Muscle layer of colon (tissue), 2 donors: ENCODE data around the gene PREX1.
"Not testable (repeated sequence)": the region's sequence is repeated elsewhere in the genome, so short reads cannot be mapped to it uniquely, and the experiment has no call there.

Experiments
- H3K27ac ChIP-seq: one replicate; pipeline ENCODE4 v1.7.0; 2013; ENCODE audit warnings: low read depth, mild to moderate bottlenecking, low read length, moderate library complexity
- H3K27me3 ChIP-seq, 2 donors: one replicate each; pipeline ENCODE4 v1.7.0; 2013; ENCODE audit warnings: low read length in 2 of 2, mild to moderate bottlenecking in 2 of 2; ENCODE audit not compliant: insufficient read depth in 2 of 2, control insufficient read depth in 1 of 2
- H3K36me3 ChIP-seq: one replicate; pipeline ENCODE4 v1.7.0; 2013; ENCODE audit warnings: mild to moderate bottlenecking, low read length; ENCODE audit not compliant: insufficient read depth
- H3K4me1 ChIP-seq: one replicate; pipeline ENCODE4 v1.7.0; 2013; ENCODE audit warnings: mild to moderate bottlenecking, low read length; ENCODE audit not compliant: insufficient read depth
- H3K4me3 ChIP-seq, 2 donors: one replicate each; pipeline ENCODE4 v1.7.0; 2013; ENCODE audit warnings: low read length in 2 of 2, low read depth in 1 of 2, mild to moderate bottlenecking in 1 of 2, moderate library complexity in 1 of 2
- H3K9ac ChIP-seq: one replicate; pipeline ENCODE4 v1.7.0; 2013; ENCODE audit warnings: low read length
- H3K9me3 ChIP-seq: one replicate; pipeline ENCODE4 v1.7.0; 2013; ENCODE audit warnings: mild to moderate bottlenecking, low read length
- donor health status: abdominal sarcoma.
- donor health status: Adenocarcinoma of cecum.

Gene PREX1

DNA sequence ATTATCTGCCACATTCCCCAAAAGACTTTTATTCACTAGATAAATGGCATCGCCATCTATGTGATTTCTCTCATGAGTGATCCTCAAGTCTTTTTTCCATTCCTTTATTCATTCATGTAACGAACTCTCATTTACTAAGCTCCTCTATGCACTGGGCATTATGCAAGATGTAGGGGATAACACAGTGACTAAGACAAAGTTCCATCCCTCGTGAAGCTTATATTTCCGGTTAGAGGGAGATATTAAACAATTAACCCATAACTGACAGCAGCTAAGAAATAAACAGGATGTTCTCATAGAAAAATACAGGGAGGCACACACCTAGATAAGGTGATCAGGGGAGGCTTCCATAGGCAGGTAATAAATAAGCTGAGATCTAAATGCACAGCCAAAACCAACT lies 17.2 kb upstream of the PREX1 start:
- Histone ChIP-seq H3K4me1 (no peaks in the 10 kb centered on the region), H3K36me3 (no peaks in the 10 kb centered on the region), H3K27me3 (peaks cover 0 to 3% of the 10 kb centered on the region in 2 donors), H3K9ac (no peak overlapping the region), H3K4me3 (no peak overlapping the region), H3K9me3 (no peaks in the 10 kb centered on the region), H3K27ac (no peak overlapping the region)

DNA sequence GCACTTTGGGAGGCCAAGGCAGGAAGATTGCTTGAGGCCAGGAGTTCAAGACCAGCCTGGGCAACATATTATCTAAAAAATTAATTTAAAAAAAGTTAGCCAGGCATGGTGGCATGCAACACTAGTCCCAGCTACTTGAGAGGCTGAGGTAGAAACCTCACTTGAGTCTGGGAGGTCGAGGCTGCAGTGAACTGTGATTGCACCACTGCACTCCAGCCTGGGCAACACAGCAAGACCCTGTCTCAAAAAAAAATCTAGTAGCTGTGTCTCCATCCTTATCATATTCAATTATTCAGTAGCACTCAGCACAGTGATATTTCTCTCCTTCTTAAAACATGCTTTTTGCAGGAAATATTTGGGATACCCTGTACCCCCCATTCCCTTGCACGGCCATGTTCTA lies 16.1 kb upstream of the PREX1 start:
- H3K9ac ChIP-seq, H3K27ac ChIP-seq, H3K9me3 ChIP-seq, H3K4me1 ChIP-seq, H3K4me3 ChIP-seq, H3K27me3 ChIP-seq, H3K36me3 ChIP-seq: not testable (repeated sequence)

DNA sequence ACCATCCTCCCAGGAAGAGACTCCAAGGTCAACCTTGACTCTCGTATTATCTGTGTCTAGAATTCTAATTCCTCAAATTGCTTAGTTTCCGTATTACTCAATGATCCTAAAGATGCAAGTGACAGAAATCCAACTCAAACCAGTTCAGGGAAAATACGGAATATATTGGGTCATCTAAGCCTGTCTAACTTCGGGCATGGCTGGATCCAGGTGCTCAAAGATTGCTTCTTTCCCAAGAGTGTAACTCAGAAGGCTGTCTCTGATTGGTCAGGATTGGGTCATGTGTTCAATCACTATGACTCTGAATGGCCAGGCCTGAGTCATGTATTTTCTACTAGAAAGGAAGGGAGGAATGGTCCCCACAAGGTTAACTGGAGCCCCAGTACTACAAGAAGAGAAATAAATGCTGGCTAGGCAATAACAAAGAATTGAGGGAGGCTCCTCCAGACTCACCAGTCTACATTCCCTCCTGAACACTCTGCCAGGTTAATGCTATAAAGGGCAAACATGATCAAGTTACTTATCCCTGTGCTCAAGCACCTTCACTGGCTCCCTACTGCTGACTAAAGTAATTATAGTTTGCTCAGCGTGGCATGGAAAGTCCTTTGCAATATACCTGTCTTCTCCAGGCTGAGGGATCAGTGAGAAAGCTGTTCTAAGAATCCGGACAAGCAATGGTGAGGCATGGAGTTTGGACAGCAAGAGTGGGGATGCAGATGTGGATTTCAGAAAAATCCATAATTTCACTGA lies 15.4 kb upstream of the PREX1 start:
- Histone ChIP-seq H3K36me3 (no peaks in the 10 kb centered on the region), H3K4me3 (no peak overlapping the region), H3K4me1 (no peaks in the 10 kb centered on the region), H3K9me3 (no peaks in the 10 kb centered on the region), H3K9ac (no peak overlapping the region), H3K27ac (no peak overlapping the region), H3K27me3 (no peaks in the 10 kb centered on the region)

DNA sequence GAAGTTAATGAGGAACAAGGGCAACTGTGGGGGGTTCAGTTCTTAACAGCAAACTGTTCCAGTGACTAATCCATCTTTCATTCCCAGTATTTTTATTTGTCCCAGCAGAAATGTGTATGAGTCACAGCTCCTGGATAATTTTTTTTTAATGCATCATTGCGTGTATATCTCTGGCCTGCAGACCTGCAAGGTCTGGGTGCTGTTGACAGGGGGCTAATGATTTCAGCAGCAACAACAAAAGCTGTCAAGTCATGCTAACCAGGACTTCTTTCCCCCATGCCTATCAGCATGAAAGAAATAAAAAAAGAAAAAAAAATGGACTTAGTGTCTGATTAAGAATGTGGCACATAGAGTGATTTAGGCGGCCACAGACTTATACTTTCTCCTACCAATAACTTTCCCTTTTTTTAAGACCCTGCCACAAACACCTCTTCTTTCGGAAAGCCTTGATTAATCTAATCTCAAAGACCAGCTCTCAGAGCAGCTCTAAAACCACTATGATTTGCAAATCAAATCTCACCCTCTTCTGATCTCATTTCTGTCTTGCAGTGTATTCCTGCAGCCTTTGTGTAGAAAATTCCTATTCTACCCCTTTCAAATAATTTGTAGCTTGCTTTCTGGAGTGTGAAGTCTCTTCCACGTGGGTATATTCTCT lies 14.2 kb upstream of the PREX1 start:
- no peak overlapping the region for H3K9ac ChIP-seq
- H3K4me1 ChIP-seq = no peaks in the 10 kb centered on the region
- H3K4me3 ChIP-seq = no peak overlapping the region
- no peak overlapping the region for H3K27ac ChIP-seq
- H3K36me3 ChIP-seq = no peaks in the 10 kb centered on the region
- H3K27me3 ChIP-seq = no peaks in the 10 kb centered on the region
- H3K9me3 ChIP-seq = no peaks in the 10 kb centered on the region

DNA sequence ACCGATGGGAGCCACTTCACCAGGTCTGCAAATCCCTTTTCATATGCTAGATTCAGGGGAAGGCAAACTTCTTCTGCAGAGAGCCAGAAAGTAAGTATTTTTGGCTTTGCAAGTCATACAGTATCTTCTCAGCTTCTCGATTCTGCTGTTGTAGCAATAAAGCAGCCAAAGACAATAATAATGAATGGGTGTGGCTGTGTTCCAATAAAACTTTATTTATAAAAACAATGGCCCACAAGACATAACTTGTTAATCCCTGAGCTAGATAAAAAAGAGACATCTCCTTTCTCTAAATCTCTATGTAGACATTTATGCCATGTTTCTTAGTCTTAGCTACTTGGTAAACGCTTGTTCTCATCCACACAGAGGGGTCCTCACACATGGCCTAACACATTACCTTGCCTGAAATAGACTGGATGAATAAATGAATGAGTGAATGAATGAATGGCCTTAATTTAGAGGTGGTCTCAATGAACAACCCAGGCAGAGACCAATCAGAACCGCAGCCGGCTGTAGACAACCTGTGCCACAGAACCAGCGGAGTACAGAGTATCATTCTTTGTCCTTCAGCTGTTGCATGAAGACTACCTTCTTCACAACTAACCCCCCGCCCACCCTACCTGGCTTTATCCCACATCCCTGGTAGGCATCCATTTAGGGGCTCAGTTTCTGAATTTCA lies 13.5 kb upstream of the PREX1 start:
- Histone ChIP-seq H3K4me3 (no peak overlapping the region), H3K9me3 (no peaks in the 10 kb centered on the region), H3K36me3 (no peaks in the 10 kb centered on the region), H3K4me1 (no peaks in the 10 kb centered on the region), H3K27ac (no peak overlapping the region), H3K27me3 (no peaks in the 10 kb centered on the region), H3K9ac (no peak overlapping the region)

DNA sequence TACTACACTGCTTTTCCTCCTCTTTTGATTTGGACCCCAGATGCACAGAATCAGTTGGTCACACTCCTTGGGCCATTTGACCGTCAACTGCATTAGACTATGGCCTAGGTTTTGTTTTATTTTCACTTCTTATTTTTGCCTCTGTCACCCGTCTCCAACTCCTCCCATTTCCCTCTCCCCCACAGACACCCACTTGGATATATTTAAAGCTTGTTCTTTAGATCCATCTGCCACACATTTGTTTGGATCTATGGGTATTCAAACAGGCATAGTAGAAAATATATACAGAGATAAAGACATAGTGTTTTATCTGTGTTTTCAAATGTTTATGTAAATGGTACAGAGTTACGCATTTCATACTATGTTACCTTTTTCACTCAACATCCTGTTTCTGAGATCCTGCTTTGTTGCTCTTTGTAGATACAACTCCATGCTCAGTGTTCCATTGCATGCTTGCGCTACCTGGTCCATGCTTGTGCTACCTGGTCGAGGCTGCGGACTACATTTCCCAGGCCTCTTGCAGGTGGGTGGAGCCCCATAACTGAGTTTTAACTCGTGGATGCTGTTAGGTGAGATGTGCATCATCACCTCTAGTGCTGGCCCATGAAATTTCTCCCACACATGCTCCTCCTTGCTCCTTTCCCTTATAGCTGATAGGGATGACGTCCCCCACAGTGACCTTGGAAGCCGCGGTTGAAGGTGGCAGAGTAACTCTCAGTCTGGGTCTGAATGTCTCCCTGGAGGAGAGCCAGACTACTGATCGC lies 11.5 kb upstream of the PREX1 start:
- H3K27ac ChIP-seq = no peak overlapping the region
- no peaks in the 10 kb centered on the region for H3K36me3 ChIP-seq
- H3K27me3 ChIP-seq = no peaks in the 10 kb centered on the region
- H3K4me3 ChIP-seq = no peak overlapping the region
- no peaks in the 10 kb centered on the region for H3K9me3 ChIP-seq
- no peaks in the 10 kb centered on the region for H3K4me1 ChIP-seq
- no peak overlapping the region for H3K9ac ChIP-seq

DNA sequence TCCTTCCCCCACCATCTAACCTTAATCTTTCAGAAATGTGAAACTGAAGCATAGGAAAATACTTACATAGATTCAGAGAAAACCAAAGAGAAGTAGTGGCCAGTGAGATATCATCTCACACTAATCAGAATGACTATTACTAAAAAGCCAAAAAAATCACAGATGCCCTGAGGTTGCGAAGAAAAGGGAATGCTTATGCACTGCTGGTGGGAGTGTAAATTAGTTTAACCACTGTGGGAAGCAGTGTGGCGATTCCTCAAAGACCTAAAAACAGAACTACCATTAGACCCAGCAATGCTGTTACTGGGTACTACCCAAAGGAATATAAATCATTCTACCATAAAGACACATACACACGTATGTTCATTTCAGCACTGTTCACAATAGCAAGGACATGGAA lies 9.2 kb upstream of the PREX1 start:
- H3K9me3 ChIP-seq = no peaks in the 10 kb centered on the region
- no peak overlapping the region for H3K4me3 ChIP-seq
- H3K9ac ChIP-seq = no peak overlapping the region
- peaks cover 7% of the 10 kb centered on the region for H3K4me1 ChIP-seq
- H3K36me3 ChIP-seq = no peaks in the 10 kb centered on the region
- H3K27ac ChIP-seq = no peak overlapping the region
- H3K27me3 ChIP-seq = no peaks in the 10 kb centered on the region

DNA sequence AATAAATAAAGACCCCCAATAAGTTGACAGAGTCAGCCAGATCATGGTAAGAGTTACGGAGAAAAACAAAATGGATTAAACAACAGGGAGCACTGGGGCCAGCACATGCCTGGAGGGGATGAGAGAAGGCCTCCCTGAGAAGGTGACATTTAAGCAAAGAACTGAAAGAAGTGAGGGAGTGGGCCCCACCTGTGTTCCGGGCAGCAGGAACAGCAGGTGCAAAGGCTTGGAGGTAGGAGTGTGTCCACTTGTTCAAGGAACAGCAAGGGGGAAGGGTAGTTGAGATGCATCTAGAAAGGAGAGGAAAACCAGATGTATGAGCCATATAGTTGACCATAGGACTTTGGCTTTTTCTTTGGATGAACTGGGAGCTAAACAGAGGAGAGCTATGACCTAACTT lies 7.6 kb upstream of the PREX1 start:
- Histone ChIP-seq H3K27me3 (no peaks in the 10 kb centered on the region), H3K4me3 (no peak overlapping the region), H3K9me3 (no peaks in the 10 kb centered on the region), H3K36me3 (no peaks in the 10 kb centered on the region), H3K9ac (no peak overlapping the region), H3K4me1 (peaks cover 15% of the 10 kb centered on the region), H3K27ac (no peak overlapping the region)

DNA sequence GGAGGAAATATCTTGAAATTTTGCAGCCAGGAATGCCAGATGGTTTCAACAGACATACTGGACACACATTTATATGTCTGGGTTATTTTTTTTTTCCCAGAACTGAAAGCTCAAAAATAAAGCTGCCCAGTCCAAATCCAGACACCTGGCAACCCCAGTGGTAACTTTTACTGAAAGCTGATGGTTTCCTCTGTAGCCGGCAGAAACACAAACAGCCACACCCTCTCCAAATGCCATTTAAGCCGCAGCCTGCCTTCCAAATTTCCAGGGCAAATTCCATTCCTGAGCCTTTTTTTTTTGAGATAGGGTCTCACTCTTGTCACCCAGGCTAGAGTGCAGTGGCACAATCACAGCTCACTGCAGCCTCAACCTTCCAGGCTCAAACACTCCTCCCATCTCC lies 6.5 kb upstream of the PREX1 start:
- peaks cover 15% of the 10 kb centered on the region for H3K4me1 ChIP-seq
- no peak overlapping the region for H3K4me3 ChIP-seq
- H3K36me3 ChIP-seq = no peaks in the 10 kb centered on the region
- no peaks in the 10 kb centered on the region for H3K27me3 ChIP-seq
- no peak overlapping the region for H3K27ac ChIP-seq
- no peaks in the 10 kb centered on the region for H3K9me3 ChIP-seq
- H3K9ac ChIP-seq = no peak overlapping the region

DNA sequence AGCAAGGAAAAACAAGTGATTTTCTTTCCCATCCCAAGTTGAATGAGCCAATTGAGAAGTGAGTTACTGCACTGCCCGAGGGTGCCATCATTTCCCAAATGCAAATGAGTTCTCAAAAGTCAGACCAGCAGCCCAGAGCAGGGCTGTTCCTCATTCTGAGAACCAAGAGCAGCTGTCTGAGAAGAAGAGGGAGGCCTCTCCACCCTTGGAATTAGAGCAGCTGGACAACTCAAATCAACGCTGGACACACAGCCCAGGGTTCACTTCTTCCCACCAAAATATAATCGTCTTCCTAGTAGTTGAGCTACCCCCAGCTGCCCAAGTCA lies 4.6 kb upstream of the PREX1 start:
- Histone ChIP-seq H3K9me3 (no peaks in the 10 kb centered on the region), H3K4me3 (no peak overlapping the region), H3K9ac (no peak overlapping the region), H3K4me1 (peaks cover 15% of the 10 kb centered on the region), H3K27me3 (peaks cover 0 to 10% of the 10 kb centered on the region in 2 donors), H3K36me3 (no peaks in the 10 kb centered on the region), H3K27ac (no peak overlapping the region)

DNA sequence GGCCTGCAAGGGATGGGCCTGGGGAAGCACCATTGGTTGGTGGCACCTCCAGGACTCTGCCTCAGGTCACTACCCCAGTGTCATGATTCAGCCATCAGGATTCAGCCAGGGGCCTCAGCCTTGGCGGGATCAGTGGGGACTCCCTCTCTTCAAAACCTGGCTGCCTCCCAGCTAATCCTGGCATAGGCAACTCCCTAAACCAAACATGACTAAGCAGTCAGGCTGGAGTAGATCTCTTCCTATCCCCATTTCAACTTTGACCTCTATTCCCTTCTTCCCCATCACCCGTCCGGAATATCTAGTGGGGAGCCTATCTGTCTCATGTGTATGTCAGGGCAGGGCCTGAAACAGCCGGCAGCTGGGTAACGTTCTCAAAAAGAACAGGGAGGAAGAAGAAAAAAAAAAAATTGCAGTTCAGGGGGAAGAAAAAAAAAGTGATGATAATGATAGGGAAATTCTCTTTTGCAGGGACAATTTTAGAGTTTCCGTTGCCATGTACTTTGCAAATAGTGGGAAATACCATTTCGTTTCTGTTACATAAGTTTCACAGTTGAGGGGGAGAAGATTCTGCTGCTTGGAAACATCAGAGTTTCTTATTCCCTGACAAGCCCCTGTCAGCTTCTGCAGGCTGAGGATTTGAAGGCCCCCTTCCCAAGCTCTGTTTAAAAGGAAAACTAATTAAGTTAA lies 4.1 kb upstream of the PREX1 start:
- Histone ChIP-seq H3K9me3 (no peaks in the 10 kb centered on the region), H3K27ac (no peak overlapping the region), H3K27me3 (peaks cover 0 to 15% of the 10 kb centered on the region in 2 donors), H3K4me3 (no peak overlapping the region), H3K4me1 (peaks cover 15% of the 10 kb centered on the region), H3K36me3 (no peaks in the 10 kb centered on the region), H3K9ac (no peak overlapping the region)
